K562 (cell line): ENCODE measurements around the gene NEMP1. TPM values are rescaled to one million over a fixed set of nuclear protein-coding genes. Genes with fewer than 3 reads are reported as not detected.

Source experiments
- C11orf30 ChIP-seq: fragments of 450-650 bp; IDR thresholded peaks from 2 replicates; pipeline ENCODE4 v1.6.1; 2016; ENCODE audit warnings: low read depth, mild to moderate bottlenecking
- CEBPG ChIP-seq, 3 experiments: fragments of 200-800 bp in 1 of 3; sonication (Bioruptor generic) in 1 of 3; sonication (generic) in 1 of 3; formaldehyde crosslinking in 1 of 3; IDR thresholded peaks in 2 of 3; conservative IDR thresholded peaks in 1 of 3; 2 replicates each; pipeline versions ENCODE4 v1.6.1 to v1.8.0; 2016 to 2022; ENCODE audit warnings: missing compliant biosample characterization in 2 of 3, missing genetic modification characterization in 2 of 3, mild to moderate bottlenecking in 1 of 3, missing genetic modification reagents in 1 of 3
- DDX20 ChIP-seq: fragments of 450-650 bp; IDR thresholded peaks from 2 replicates; pipeline ENCODE4 v1.6.1; 2016; ENCODE audit warnings: missing genetic modification characterization, low read depth, mild to moderate bottlenecking, missing compliant biosample characterization, moderate library complexity
- ESRRA ChIP-seq: fragments of 450-650 bp; IDR thresholded peaks from 2 replicates; pipeline ENCODE4 v1.6.1; 2014; ENCODE audit warnings: low read depth, mild to moderate bottlenecking, moderate library complexity, borderline replicate concordance
- FOXA1 ChIP-seq: fragments of 450-650 bp; IDR thresholded peaks from 2 replicates; pipeline ENCODE4 v1.6.1; 2016; ENCODE audit warnings: mild to moderate bottlenecking, borderline replicate concordance
- IRF2 ChIP-seq: sonication (generic); formaldehyde crosslinking; IDR thresholded peaks from 2 replicates; pipeline ENCODE4 v1.8.1; 2022; ENCODE audit warnings: mild to moderate bottlenecking, missing genetic modification reagents
- MCM2 ChIP-seq: fragments of 450-650 bp; IDR thresholded peaks from 2 replicates; pipeline ENCODE4 v1.6.1; 2017; ENCODE audit warnings: low read depth, mild to moderate bottlenecking
- SNIP1 ChIP-seq: fragments of 450-650 bp; IDR thresholded peaks from 2 replicates; pipeline ENCODE4 v1.7.1; 2017; ENCODE audit warnings: low read depth, mild to moderate bottlenecking
- SP1 ChIP-seq: sonication (generic); formaldehyde crosslinking; IDR thresholded peaks from 2 replicates; pipeline ENCODE4 v1.8.1; 2022; ENCODE audit warnings: mild to moderate bottlenecking, missing genetic modification reagents
- TRIM28 ChIP-seq: fragments of 450-650 bp; IDR thresholded peaks from 2 replicates; pipeline ENCODE4 v1.6.1; 2017
- YBX1 ChIP-seq: fragments of 450-650 bp; IDR thresholded peaks from 2 replicates; pipeline ENCODE4 v1.7.1; 2016; ENCODE audit warnings: mild to moderate bottlenecking
- ZNF197 ChIP-seq: fragments of 200-800 bp; sonication (Bioruptor generic); IDR thresholded peaks from 2 replicates; pipeline ENCODE4 v1.6.1; 2016; ENCODE audit warnings: low read depth, missing genetic modification characterization, missing compliant biosample characterization
- polyA plus RNA-seq, 8 experiments: library from polyadenylated mRNA; depleted of rRNA in 4 of 8; stranded (reverse) in 5 of 8; unstranded in 3 of 8; fragments of >200 nt; fragmentation: Nextera tagmentation in 2 of 8; fragmentation: Illumina TruSeq in 1 of 8; extraction: Ambion mirVana in 2 of 8; extraction: Trizol in 1 of 8; gene quantifications; 2 replicates each; pipeline versions ENCODE4 v1.2.1 to v1.2.3, GENCODE V29; 2011 to 2014; ENCODE audit warnings: inconsistent platforms in 1 of 8, missing spikeins in 1 of 8
- total RNA-seq, 7 experiments: library from RNA; depleted of rRNA in 6 of 7; stranded (reverse); fragments of >200 nt in 6 of 7; fragmentation: Illumina TruSeq in 2 of 7; extraction: Trizol in 2 of 7; gene quantifications; 2 replicates each; pipeline versions ENCODE4 v1.2.1 to v1.2.3, GENCODE V29; 2011 to 2021; ENCODE audit warnings: low replicate concordance in 1 of 7
- TF ChIP-seq, protein P1 (sequence below): fragments of 250-450 bp; sonication (Bioruptor Pico); IDR thresholded peaks from 2 replicates; pipeline ENCODE4 v1.5.0; 2022; ENCODE audit warnings: mild to moderate bottlenecking
- TF ChIP-seq, protein P2 (sequence below): fragments of 450-650 bp; IDR thresholded peaks from 2 replicates; pipeline ENCODE4 v1.6.1; 2017; ENCODE audit warnings: antibody characterized with exemption
- TF ChIP-seq, protein P3 (sequence below): fragments of 450-650 bp; IDR thresholded peaks from 2 replicates; pipeline ENCODE4 v1.6.1; 2016
- TF ChIP-seq, protein P4 (sequence below), 3 experiments: fragments of 200-800 bp in 1 of 3; sonication (Bioruptor generic) in 1 of 3; sonication (generic) in 1 of 3; formaldehyde crosslinking in 1 of 3; IDR thresholded peaks; 2 replicates each; pipeline versions ENCODE4 v1.6.1 to v1.8.0; 2016 to 2022; ENCODE audit warnings: mild to moderate bottlenecking in 2 of 3, missing compliant biosample characterization in 2 of 3, missing genetic modification characterization in 2 of 3, missing genetic modification reagents in 1 of 3
- TF ChIP-seq, protein P5 (sequence below): fragments of 450-650 bp; IDR thresholded peaks from 2 replicates; pipeline ENCODE4 v1.6.1; 2014; ENCODE audit warnings: low read depth, mild to moderate bottlenecking, moderate library complexity, borderline replicate concordance

NEMP1 gene
- total and polyA plus RNA-seq, 9 of the 15 experiments (the other 6 are each of a cell fraction or from before 2014, with no cell fraction given): 9.5 to 82.2 (median 41.2) TPM

DNA sequence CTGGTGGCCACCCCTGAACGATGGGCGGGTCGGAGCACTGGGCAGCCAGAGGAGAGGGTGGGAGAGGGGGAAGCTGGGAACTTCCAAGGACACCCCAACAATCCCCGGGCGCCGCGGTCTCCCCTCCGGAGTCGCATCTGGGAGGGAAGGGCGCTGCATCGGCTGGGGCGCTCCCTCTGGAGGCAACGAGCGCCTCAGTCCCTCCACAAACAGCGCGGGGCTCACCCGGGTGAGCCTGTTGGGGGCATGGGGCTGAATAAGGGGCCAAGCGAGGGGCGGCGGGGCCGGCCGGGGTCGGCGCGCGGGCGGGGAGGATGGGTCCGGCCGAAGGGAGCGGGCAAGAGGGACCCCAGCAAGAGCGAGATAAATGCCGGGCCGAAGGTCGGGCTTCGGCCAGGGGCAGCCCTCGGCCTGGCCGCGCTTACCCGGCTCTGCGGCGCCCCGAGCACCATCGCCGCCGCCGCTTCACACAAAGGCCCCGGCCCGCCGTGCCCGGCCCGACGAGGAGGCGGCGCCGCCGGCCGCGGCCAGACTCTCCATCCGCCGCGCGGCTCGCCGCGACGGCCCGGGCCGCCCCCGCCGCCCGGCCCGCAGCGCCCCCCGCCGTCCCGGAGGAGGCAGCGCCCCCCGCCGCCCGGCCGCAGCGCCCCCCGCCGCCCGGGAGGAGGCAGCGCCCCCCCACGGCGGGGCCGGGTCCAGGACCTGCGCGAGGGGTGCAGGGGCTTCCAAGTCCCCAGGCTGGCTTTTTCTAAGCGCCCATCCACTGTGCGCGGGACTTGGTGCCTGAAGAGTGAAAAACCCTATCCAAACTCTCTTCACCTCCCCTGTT is 72.4 kb downstream of the NEMP1 start, which contains the start of gene ZBTB39 (continued):
- TF ChIP-seq, protein P1, sequence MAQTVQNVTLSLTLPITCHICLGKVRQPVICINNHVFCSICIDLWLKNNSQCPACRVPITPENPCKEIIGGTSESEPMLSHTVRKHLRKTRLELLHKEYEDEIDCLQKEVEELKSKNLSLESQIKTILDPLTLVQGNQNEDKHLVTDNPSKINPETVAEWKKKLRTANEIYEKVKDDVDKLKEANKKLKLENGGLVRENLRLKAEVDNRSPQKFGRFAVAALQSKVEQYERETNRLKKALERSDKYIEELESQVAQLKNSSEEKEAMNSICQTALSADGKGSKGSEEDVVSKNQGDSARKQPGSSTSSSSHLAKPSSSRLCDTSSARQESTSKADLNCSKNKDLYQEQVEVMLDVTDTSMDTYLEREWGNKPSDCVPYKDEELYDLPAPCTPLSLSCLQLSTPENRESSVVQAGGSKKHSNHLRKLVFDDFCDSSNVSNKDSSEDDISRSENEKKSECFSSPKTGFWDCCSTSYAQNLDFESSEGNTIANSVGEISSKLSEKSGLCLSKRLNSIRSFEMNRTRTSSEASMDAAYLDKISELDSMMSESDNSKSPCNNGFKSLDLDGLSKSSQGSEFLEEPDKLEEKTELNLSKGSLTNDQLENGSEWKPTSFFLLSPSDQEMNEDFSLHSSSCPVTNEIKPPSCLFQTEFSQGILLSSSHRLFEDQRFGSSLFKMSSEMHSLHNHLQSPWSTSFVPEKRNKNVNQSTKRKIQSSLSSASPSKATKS (CRISPR knock-in tag): no peak
- no peak for TF ChIP-seq TRIM28
- TF ChIP-seq DDX20 (tag): no peak
- no peak for TF ChIP-seq MCM2
- no peak for TF ChIP-seq C11orf30
- no peak for TF ChIP-seq IRF2
- TF ChIP-seq, protein P2, sequence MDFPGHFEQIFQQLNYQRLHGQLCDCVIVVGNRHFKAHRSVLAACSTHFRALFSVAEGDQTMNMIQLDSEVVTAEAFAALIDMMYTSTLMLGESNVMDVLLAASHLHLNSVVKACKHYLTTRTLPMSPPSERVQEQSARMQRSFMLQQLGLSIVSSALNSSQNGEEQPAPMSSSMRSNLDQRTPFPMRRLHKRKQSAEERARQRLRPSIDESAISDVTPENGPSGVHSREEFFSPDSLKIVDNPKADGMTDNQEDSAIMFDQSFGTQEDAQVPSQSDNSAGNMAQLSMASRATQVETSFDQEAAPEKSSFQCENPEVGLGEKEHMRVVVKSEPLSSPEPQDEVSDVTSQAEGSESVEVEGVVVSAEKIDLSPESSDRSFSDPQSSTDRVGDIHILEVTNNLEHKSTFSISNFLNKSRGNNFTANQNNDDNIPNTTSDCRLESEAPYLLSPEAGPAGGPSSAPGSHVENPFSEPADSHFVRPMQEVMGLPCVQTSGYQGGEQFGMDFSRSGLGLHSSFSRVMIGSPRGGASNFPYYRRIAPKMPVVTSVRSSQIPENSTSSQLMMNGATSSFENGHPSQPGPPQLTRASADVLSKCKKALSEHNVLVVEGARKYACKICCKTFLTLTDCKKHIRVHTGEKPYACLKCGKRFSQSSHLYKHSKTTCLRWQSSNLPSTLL: no peak
- TF ChIP-seq, protein P3, sequence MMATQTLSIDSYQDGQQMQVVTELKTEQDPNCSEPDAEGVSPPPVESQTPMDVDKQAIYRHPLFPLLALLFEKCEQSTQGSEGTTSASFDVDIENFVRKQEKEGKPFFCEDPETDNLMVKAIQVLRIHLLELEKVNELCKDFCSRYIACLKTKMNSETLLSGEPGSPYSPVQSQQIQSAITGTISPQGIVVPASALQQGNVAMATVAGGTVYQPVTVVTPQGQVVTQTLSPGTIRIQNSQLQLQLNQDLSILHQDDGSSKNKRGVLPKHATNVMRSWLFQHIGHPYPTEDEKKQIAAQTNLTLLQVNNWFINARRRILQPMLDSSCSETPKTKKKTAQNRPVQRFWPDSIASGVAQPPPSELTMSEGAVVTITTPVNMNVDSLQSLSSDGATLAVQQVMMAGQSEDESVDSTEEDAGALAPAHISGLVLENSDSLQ: no peak
- TF ChIP-seq SP1: no peak
- TF ChIP-seq FOXA1: no peak
- no peak for TF ChIP-seq YBX1
- TF ChIP-seq SNIP1: no peak
- TF ChIP-seq ZNF197 (CRISPR knock-in tag): no peak
- TF ChIP-seq, protein P4, sequence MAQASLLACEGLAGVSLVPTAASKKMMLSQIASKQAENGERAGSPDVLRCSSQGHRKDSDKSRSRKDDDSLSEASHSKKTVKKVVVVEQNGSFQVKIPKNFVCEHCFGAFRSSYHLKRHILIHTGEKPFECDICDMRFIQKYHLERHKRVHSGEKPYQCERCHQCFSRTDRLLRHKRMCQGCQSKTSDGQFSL (CRISPR knock-in tag; IDR thresholded peaks at IDR 0.05): peak; percentile 90
- TF ChIP-seq, protein P4 (tag; IDR thresholded peaks at IDR 0.05): peak in 1 of 2 experiments; percentile 93; a peak in 2 of 4 replicates
- TF ChIP-seq CEBPG (CRISPR knock-in tag; IDR thresholded peaks at IDR 0.05): no peak
- TF ChIP-seq CEBPG (tag; conservative IDR thresholded peaks at IDR 0.05 in 1 of 2, IDR thresholded peaks at IDR 0.05 in 1 of 2): no peak
- TF ChIP-seq ESRRA: no peak
- TF ChIP-seq, protein P5, sequence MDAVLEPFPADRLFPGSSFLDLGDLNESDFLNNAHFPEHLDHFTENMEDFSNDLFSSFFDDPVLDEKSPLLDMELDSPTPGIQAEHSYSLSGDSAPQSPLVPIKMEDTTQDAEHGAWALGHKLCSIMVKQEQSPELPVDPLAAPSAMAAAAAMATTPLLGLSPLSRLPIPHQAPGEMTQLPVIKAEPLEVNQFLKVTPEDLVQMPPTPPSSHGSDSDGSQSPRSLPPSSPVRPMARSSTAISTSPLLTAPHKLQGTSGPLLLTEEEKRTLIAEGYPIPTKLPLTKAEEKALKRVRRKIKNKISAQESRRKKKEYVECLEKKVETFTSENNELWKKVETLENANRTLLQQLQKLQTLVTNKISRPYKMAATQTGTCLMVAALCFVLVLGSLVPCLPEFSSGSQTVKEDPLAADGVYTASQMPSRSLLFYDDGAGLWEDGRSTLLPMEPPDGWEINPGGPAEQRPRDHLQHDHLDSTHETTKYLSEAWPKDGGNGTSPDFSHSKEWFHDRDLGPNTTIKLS: no peak
